HepG2 (cell line): ENCODE data around the gene LYSET. TPM values are rescaled to one million over a fixed set of nuclear protein-coding genes. Genes with fewer than 3 reads are reported as not detected.

Experiments used
- KLF15 ChIP-seq: sonication (generic); formaldehyde crosslinking; IDR thresholded peaks from 2 replicates; pipeline ENCODE4 v1.8.1; 2023; ENCODE audit warnings: borderline replicate concordance, mild to moderate bottlenecking, inconsistent platforms, missing genetic modification reagents, mixed read lengths
- NR3C1 ChIP-seq: sonication (generic); formaldehyde crosslinking; IDR thresholded peaks from 2 replicates; pipeline ENCODE4 v1.4.0; 2020; ENCODE audit warnings: missing genetic modification reagents
- RBFOX2 ChIP-seq: fragments of 200-400 bp; formaldehyde crosslinking; IDR thresholded peaks from 2 replicates; pipeline ENCODE4 v1.6.1; 2017; ENCODE audit warnings: low read depth, mild to moderate bottlenecking, low read length
- RFXANK ChIP-seq: IDR thresholded peaks from 2 replicates; pipeline ENCODE4 v1.6.1; 2016
- SRSF9 ChIP-seq: fragments of 200-400 bp; formaldehyde crosslinking; IDR thresholded peaks from 2 replicates; pipeline ENCODE4 v1.6.1; 2018; ENCODE audit warnings: borderline replicate concordance, mild to moderate bottlenecking, low read depth, low read length; ENCODE audit not compliant: insufficient read depth, poor library complexity, severe bottlenecking
- YEATS4 ChIP-seq: sonication (generic); formaldehyde crosslinking; IDR thresholded peaks from 2 replicates; pipeline ENCODE4 v1.4.0; 2020; ENCODE audit warnings: missing genetic modification reagents, borderline replicate concordance
- ZBTB42 ChIP-seq: sonication (generic); formaldehyde crosslinking; IDR thresholded peaks from 2 replicates; pipeline ENCODE4 v1.5.0; 2020; ENCODE audit warnings: mild to moderate bottlenecking, missing genetic modification reagents
- ZNF160 ChIP-seq: sonication (generic); formaldehyde crosslinking; IDR thresholded peaks from 2 replicates; pipeline ENCODE4 v1.8.0; 2022; ENCODE audit warnings: mild to moderate bottlenecking, inconsistent platforms, missing genetic modification reagents
- ZNF256 ChIP-seq: sonication (generic); formaldehyde crosslinking; conservative IDR thresholded peaks from 2 replicates; pipeline ENCODE4 v1.4.0; 2020; ENCODE audit warnings: missing genetic modification reagents
- ZNF30 ChIP-seq: sonication (generic); formaldehyde crosslinking; IDR thresholded peaks from 2 replicates; pipeline ENCODE4 v1.5.0; 2020; ENCODE audit warnings: mild to moderate bottlenecking, missing genetic modification reagents
- ZNF343 ChIP-seq: sonication (generic); formaldehyde crosslinking; IDR thresholded peaks from 2 replicates; pipeline ENCODE4 v1.4.0; 2020; ENCODE audit warnings: mild to moderate bottlenecking, missing genetic modification reagents
- ZNF383 ChIP-seq: sonication (generic); formaldehyde crosslinking; IDR thresholded peaks from 2 replicates; pipeline ENCODE4 v1.4.0; 2020; ENCODE audit warnings: missing genetic modification reagents, mild to moderate bottlenecking, borderline replicate concordance
- ZNF530 ChIP-seq: sonication (generic); formaldehyde crosslinking; IDR thresholded peaks from 2 replicates; pipeline ENCODE4 v1.5.0; 2020; ENCODE audit warnings: low read depth, mild to moderate bottlenecking, missing genetic modification reagents
- ZNF775 ChIP-seq: sonication (generic); formaldehyde crosslinking; IDR thresholded peaks from 2 replicates; pipeline ENCODE4 v1.4.0; 2020; ENCODE audit warnings: missing genetic modification reagents, mild to moderate bottlenecking, moderate library complexity, borderline replicate concordance
- polyA plus RNA-seq, 8 experiments: library from polyadenylated mRNA; depleted of rRNA in 3 of 8; stranded (reverse) in 7 of 8; unstranded in 1 of 8; fragments of >200 nt; fragmentation: Illumina TruSeq in 4 of 8; extraction: Trizol in 4 of 8; gene quantifications; 2 replicates each; pipeline versions ENCODE4 v1.2.1 to v1.2.3, GENCODE V29; 2011 to 2016; ENCODE audit warnings: low read depth in 4 of 8, missing spikeins in 1 of 8, mixed read lengths in 1 of 8; ENCODE audit not compliant: insufficient read depth in 1 of 8
- total RNA-seq, 5 experiments: library from RNA; depleted of rRNA; stranded (reverse); fragments of >200 nt; fragmentation: Illumina TruSeq; extraction: Trizol; gene quantifications; 2 replicates each; pipeline ENCODE4 v1.2.3, GENCODE V29; 2016; ENCODE audit warnings: low read depth in 1 of 5
- TF ChIP-seq, protein P1 (sequence below), 2 experiments: sonication (generic) in 1 of 2; formaldehyde crosslinking in 1 of 2; IDR thresholded peaks; 2 replicates each; pipeline versions ENCODE4 v1.4.0 to v1.6.1; 2016 to 2020; ENCODE audit warnings: borderline replicate concordance in 1 of 2, low read depth in 1 of 2, mild to moderate bottlenecking in 1 of 2, missing genetic modification reagents in 1 of 2
- TF ChIP-seq, protein P2 (sequence below): sonication (generic); formaldehyde crosslinking; conservative IDR thresholded peaks from 2 replicates; pipeline ENCODE4 v1.4.0; 2020; ENCODE audit warnings: missing genetic modification reagents
- TF ChIP-seq, protein P3 (sequence below): sonication (generic); formaldehyde crosslinking; IDR thresholded peaks from 2 replicates; pipeline ENCODE4 v1.5.1; 2020; ENCODE audit warnings: missing genetic modification reagents, mild to moderate bottlenecking, borderline replicate concordance
- TF ChIP-seq, protein P4 (sequence below): sonication (generic); formaldehyde crosslinking; conservative IDR thresholded peaks from 2 replicates; pipeline ENCODE4 v1.5.0; 2020; ENCODE audit warnings: missing genetic modification reagents
- TF ChIP-seq, protein P5 (sequence below): sonication (generic); formaldehyde crosslinking; IDR thresholded peaks from 2 replicates; pipeline ENCODE4 v1.4.0; 2020; ENCODE audit warnings: missing genetic modification reagents, low read depth, mild to moderate bottlenecking, borderline replicate concordance

Gene LYSET
- total and polyA plus RNA-seq, 2 of the 13 experiments (the other 11 are each of a cell fraction or from before 2014, with no cell fraction given): 19.1 to 36.6 TPM

DNA sequence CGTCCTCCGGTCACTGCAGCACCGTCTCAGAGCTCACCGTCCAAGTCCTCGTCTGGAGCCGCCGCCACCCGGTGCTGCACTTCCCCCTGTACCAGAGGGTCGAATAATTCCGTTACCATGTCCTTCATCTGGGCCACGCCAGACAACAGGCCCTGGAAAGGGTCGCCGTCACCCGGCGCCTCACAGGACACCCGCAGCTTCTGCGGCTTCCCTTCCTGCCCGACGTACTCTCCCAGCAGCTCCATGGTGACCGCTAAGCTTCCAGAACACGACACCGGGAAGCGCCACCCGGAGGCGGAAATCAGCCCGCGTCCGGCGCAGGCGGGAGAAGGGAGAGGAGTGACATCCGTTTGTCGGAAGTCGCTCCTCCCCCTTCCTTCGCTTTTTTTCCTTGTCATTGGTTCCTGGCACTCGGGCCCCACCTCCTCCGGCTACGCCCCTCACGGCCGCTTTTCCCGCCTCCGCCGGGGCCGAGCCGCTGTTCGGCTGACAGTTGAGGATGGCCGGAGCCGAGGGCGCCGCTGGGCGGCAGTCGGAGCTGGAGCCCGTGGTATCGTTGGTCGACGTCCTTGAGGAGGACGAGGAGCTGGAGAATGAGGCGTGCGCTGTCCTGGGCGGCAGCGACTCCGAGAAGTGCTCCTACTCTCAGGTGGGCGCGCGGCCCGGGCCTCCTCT lies 21.8 kb downstream of the LYSET start, which contains the start of the genes GON7 and UBR7 (continued):
- TF ChIP-seq, protein P1, sequence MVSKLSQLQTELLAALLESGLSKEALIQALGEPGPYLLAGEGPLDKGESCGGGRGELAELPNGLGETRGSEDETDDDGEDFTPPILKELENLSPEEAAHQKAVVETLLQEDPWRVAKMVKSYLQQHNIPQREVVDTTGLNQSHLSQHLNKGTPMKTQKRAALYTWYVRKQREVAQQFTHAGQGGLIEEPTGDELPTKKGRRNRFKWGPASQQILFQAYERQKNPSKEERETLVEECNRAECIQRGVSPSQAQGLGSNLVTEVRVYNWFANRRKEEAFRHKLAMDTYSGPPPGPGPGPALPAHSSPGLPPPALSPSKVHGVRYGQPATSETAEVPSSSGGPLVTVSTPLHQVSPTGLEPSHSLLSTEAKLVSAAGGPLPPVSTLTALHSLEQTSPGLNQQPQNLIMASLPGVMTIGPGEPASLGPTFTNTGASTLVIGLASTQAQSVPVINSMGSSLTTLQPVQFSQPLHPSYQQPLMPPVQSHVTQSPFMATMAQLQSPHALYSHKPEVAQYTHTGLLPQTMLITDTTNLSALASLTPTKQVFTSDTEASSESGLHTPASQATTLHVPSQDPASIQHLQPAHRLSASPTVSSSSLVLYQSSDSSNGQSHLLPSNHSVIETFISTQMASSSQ (IDR thresholded peaks at IDR 0.05; ENCODE audit: low read depth): no peak
- TF ChIP-seq, protein P1 (CRISPR knock-in tag; IDR thresholded peaks at IDR 0.05; ENCODE audit: borderline replicate concordance): peak; percentile 31; the same call in 1 of the 2 replicates
- TF ChIP-seq, protein P2, sequence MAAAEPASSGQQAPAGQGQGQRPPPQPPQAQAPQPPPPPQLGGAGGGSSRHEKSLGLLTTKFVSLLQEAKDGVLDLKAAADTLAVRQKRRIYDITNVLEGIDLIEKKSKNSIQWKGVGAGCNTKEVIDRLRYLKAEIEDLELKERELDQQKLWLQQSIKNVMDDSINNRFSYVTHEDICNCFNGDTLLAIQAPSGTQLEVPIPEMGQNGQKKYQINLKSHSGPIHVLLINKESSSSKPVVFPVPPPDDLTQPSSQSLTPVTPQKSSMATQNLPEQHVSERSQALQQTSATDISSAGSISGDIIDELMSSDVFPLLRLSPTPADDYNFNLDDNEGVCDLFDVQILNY (CRISPR knock-in tag): peak; percentile 95
- TF ChIP-seq ZNF256 (CRISPR knock-in tag): 0 out of 2 replicates have a peak, but pooled peaks have one; percentile 66
- peak; percentile 95; the same call in 1 of the 2 replicates for TF ChIP-seq KLF15 (CRISPR knock-in tag)
- no peak for TF ChIP-seq ZBTB42 (CRISPR knock-in tag)
- TF ChIP-seq ZNF775 (CRISPR knock-in tag): no peak
- no peak for TF ChIP-seq ZNF530 (CRISPR knock-in tag)
- TF ChIP-seq YEATS4 (CRISPR knock-in tag): peak; percentile 78
- TF ChIP-seq, protein P3, sequence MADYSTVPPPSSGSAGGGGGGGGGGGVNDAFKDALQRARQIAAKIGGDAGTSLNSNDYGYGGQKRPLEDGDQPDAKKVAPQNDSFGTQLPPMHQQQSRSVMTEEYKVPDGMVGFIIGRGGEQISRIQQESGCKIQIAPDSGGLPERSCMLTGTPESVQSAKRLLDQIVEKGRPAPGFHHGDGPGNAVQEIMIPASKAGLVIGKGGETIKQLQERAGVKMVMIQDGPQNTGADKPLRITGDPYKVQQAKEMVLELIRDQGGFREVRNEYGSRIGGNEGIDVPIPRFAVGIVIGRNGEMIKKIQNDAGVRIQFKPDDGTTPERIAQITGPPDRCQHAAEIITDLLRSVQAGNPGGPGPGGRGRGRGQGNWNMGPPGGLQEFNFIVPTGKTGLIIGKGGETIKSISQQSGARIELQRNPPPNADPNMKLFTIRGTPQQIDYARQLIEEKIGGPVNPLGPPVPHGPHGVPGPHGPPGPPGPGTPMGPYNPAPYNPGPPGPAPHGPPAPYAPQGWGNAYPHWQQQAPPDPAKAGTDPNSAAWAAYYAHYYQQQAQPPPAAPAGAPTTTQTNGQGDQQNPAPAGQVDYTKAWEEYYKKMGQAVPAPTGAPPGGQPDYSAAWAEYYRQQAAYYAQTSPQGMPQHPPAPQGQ (CRISPR knock-in tag): no peak
- no peak for TF ChIP-seq ZNF343 (CRISPR knock-in tag)
- no peak; the same call in 1 of the 2 replicates for TF ChIP-seq ZNF30 (CRISPR knock-in tag)
- peak; percentile 69 for TF ChIP-seq RBFOX2
- no peak for TF ChIP-seq SRSF9
- TF ChIP-seq, protein P4, sequence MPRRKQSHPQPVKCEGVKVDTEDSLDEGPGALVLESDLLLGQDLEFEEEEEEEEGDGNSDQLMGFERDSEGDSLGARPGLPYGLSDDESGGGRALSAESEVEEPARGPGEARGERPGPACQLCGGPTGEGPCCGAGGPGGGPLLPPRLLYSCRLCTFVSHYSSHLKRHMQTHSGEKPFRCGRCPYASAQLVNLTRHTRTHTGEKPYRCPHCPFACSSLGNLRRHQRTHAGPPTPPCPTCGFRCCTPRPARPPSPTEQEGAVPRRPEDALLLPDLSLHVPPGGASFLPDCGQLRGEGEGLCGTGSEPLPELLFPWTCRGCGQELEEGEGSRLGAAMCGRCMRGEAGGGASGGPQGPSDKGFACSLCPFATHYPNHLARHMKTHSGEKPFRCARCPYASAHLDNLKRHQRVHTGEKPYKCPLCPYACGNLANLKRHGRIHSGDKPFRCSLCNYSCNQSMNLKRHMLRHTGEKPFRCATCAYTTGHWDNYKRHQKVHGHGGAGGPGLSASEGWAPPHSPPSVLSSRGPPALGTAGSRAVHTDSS (CRISPR knock-in tag): no peak
- TF ChIP-seq RFXANK: no peak
- no peak for TF ChIP-seq NR3C1
- TF ChIP-seq ZNF383: no peak
- TF ChIP-seq, protein P5, sequence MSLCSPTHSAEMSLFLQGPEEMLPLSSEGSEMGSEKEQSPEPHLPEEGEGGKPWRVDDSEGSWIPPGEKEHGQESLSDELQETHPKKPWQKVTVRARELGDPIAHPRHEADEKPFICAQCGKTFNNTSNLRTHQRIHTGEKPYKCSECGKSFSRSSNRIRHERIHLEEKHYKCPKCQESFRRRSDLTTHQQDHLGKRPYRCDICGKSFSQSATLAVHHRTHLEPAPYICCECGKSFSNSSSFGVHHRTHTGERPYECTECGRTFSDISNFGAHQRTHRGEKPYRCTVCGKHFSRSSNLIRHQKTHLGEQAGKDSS: peak; percentile 82; the same call in 1 of the 2 replicates
- TF ChIP-seq ZNF160 (CRISPR knock-in tag): no peak
